ENCODE data around the gene ICAM1.

DNA sequence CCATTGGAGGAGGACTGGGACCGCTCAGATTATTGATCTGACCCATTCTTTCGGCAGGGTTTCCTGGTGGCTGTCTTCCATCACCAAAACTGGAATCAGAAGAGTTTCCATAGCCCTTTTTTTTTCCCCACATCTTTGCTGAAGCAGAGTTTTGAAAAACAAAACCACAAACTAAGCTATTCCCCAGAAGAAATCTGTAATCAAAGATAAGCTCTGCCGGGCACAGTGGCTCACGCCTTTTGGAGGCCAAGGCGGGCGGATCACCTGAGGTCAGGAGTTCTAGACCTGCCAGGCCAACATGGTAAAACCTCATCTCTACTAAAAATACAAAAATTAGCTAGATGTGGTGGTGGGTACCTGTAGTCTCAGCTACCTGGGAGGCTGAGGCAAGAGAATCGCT is 4.2 kb upstream of the ICAM1 start:
- TF ChIP-seq CTCF (IDR thresholded peaks at IDR 0.05), result no peak
- no peak for TF ChIP-seq POLR2AphosphoS5 (IDR thresholded peaks at IDR 0.05; ENCODE audit: low read depth, low read length)

Data from Panc1 (cell line).